Stimulated activated CD4-positive, alpha-beta T cell treated with anti-CD3 and anti-CD28 coated beads, Interleukin-4, amount 100 ng/mL, for 48 hours (primary cell): ENCODE measurements around the gene PHF21B.

ENCODE experiments used
- DNase-seq, 2 donors: peaks; one replicate each; pipeline ENCODE4 v3.0.0-alpha.2; 2020; ENCODE audit warnings: low read depth in 2 of 2

PHF21B gene

DNA sequence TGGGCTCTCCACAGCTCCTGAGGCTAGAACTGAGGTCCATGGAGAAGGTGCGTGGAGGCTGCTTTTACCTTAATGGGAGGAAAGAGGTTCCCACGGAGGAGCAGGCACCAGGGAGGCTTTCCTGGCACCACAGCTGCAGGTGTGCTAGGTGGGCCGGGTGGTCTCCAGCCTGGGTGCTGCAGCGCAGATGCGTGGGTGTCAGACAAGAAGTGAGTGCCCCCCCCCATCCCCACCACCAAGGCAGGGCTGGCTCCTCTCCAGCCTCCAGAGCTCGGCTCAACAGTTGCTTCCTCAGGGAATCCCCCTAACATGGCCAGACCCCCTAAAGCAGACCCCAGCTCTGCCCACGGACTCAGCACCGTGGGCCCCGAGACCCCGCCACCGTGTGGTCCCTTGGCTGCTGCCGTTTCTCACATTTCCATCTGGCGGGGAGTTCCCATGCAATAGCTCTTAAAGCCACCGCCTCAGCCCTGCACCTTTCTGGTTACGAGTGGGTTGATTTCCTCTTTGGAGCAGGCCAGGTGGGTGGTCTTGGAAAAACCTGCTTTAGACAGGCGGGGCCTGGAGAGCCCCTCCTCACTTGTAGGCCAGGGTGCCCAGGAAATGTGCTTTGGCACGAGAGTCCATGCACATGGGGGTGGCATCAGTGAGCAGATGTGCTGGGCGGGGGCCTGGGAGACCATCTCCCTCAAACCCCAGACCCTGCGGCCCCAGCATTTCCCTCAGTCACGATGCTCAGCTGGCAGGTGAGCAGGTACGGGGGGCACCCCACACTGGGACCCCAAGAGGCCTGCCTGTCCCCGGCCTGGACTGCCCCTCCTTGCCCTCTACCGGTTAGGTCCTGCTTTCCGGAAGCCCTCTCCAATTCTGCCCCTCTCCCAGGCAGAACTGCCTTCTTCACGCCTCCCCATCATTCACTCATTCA lies 163.7 kb downstream of the PHF21B start:
- DNase-seq, result no peak

GRCh38 chr22:44845191-44845590 lies 164.6 kb downstream of the PHF21B start:
- no peak for DNase-seq

DNA sequence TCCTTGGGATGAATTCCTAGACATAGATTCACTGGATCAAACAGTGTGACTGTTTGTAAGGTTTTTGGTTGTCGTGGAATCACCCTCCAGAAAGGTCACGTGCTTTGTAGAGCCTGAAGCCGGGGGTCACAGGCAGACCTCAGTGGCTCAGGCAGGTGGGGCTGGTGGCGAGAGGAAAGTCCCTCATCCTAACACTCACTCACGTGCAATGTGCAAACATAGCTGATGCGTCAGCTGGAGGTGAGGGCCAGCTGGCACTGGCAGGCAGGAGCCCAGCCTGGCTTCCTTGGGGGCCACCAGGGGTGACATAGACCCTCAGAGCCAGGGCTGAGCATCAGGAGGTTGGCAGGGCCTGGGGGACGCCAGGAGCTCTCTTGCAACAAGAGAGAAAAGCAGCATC lies 167.4 kb downstream of the PHF21B start:
- DNase-seq, result no peak

GRCh38 chr22:44840611-44841322 lies 169.0 kb downstream of the PHF21B start:
- no peak for DNase-seq

DNA sequence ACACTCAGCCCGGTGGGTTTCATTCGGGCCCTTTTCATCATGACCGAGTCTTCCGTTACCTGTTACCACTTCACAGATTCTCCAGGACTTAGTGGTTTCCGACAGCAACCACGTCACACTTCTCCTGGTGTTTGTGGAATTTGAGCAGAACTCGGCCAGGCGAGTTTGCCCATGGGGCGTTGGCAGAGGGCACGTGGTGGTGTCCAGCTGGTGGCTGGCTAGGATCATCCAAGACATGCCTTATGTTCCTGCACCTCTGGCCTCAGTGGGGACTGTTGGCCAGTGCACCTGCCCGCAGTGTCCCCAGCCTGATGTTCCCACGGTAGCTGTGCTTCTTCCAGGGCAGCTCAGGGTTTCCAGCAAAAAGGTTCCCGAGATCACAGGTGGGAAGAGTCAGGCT lies 170.1 kb downstream of the PHF21B start:
- DNase-seq, result no peak

DNA sequence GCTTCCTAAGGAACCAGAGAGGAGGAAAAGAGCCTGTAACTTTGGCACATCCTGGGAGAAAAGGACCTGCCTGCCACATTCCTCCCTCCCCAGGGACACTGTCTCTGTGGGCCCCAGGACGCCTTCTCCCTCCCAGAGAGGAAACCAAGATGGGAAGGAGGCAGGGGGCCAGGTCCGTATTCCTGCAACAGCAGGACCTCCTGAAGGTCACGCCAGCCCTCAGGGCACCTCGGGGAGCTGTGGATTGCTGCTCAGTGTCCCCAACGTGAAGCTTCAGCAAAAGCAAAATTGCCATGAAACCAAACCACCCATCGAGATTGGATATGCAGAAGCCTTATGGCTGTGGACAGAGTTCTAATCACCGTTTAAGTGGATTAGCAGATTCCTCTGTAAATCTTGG lies 170.7 kb downstream of the PHF21B start:
- no peak for DNase-seq

GRCh38 chr22:44838316-44839016 lies 171.3 kb downstream of the PHF21B start:
- DNase-seq, result no peak

DNA sequence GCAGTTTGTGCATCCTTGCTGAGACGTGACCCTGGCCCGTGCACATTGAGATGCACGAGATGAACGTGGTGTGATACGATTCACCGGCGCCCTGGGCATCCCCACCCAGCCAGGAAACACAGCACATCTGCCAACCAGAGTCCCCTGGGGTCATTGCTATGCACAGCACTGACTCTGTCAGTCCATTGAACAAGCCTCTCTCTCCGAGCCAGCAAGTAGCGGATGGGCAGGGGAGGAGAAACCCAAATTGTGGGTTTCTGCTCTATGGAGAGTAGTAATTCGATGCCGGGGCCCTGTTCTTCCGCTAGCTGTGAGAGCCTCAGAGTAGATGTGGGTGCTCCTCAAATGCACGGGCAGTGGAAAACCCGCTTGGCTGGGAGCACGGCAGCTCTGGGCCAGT lies 172.3 kb downstream of the PHF21B start:
- DNase-seq, result no peak

DNA sequence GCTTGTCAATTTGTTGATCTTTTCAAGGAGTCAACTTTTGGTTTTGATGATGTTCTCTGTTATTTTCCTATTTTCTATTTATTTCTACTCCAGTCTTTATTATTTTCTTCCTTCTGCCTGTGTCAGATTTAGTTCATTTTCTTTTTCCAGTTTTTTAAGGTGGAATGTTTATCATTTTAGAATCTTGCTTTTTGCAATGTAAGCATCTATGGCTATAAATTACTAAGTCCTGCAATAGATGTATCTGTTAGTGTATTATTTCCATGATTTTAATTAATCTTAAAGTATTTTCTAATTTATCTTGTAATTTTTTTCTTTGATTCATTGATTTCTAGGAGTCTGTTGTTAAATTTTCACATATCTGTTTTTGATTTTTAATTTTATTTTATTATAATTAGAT lies 175.7 kb downstream of the PHF21B start:
- no peak for DNase-seq

GRCh38 chr22:44831885-44832284 lies 177.9 kb downstream of the PHF21B start:
- no peak for DNase-seq
